IMR-90 (cell line): Measurements from ENCODE around the gene FCGR3B. TPM values are rescaled to one million over a fixed set of nuclear protein-coding genes. Genes with fewer than 3 reads are reported as not detected.
"Not testable (repeated sequence)": the region's sequence is repeated elsewhere in the genome, so short reads cannot be mapped to it uniquely, and the experiment has no call there.

Source experiments
- ATAC-seq: fragments of 200-7000 bp; cut with Tn5 transposase; 2 replicates; pipeline ENCODE4 v1.9.1; 2020; ENCODE audit warnings: low read depth, mild to moderate bottlenecking, moderate library complexity
- BruUV-seq: library from RNA; stranded (reverse); fragments of 400-500 nt; replicated peaks from 2 replicates; lab custom pipeline; 2021; lab: Mats Ljungman, UMichigan
- CTCF ChIA-PET: fragments of 300-600 bp; formaldehyde crosslinking; extraction: SDS; loops from one replicate; lab custom pipeline; 2021; ENCODE audit warnings: antibody characterized with exemption; lab: Yijun Ruan, JAX
- POLR2A ChIA-PET: fragments of 300-600 bp; sonication (Branson Sonifier 250); formaldehyde crosslinking; loops from one replicate; lab custom pipeline; 2022; ENCODE audit warnings: antibody characterized with exemption; ENCODE audit not compliant: unreplicated experiment; lab: Charles Lee
- DNase-seq: peaks from one replicate; pipeline ENCODE4 v3.0.0; 2013
- H2AFZ ChIP-seq: replicated peaks from 2 replicates; pipeline ENCODE3; 2013; ENCODE audit warnings: low read length, mild to moderate bottlenecking; ENCODE audit not compliant: poor library complexity
- H2AK5ac ChIP-seq: 2 replicates; pipeline ENCODE4 v1.6.1; 2013; ENCODE audit warnings: low read depth, low read length, inconsistent platforms
- H2AK9ac ChIP-seq: replicated peaks from 2 replicates; pipeline ENCODE3; 2013; ENCODE audit warnings: mild to moderate bottlenecking, low read depth, low read length, moderate library complexity; ENCODE audit not compliant: poor library complexity
- H2BK120ac ChIP-seq: 2 replicates; pipeline ENCODE4 v1.6.1; 2013; ENCODE audit warnings: low read depth, low read length, inconsistent platforms
- H2BK15ac ChIP-seq: 3 replicates; pipeline ENCODE4 v1.6.1; 2013; ENCODE audit warnings: low read depth, low read length, inconsistent platforms
- H2BK20ac ChIP-seq: 2 replicates; pipeline ENCODE4 v1.6.1; 2013; ENCODE audit warnings: low read depth, mild to moderate bottlenecking, inconsistent platforms, low read length, moderate library complexity
- H2BK5ac ChIP-seq: 2 replicates; pipeline ENCODE4 v1.6.1; 2013; ENCODE audit warnings: mild to moderate bottlenecking, low read depth, low read length, inconsistent platforms; ENCODE audit not compliant: poor library complexity, severe bottlenecking
- H3K14ac ChIP-seq: replicated peaks from 2 replicates; pipeline ENCODE4 v1.6.1; 2013; ENCODE audit warnings: low read depth, low read length, inconsistent platforms
- H3K18ac ChIP-seq: 2 replicates; pipeline ENCODE4 v1.6.1; 2013; ENCODE audit warnings: low read depth, low read length, control low read depth
- H3K23ac ChIP-seq: 2 replicates; pipeline ENCODE4 v1.6.1; 2013; ENCODE audit warnings: low read depth, low read length, inconsistent platforms
- H3K27ac ChIP-seq: 2 replicates; pipeline ENCODE4 v1.5.1; 2013; ENCODE audit warnings: mild to moderate bottlenecking, control low read depth, low read length; ENCODE audit not compliant: insufficient read depth
- H3K27me3 ChIP-seq: 2 replicates; pipeline ENCODE4 v1.6.1; 2013; ENCODE audit warnings: low read length; ENCODE audit not compliant: control insufficient read depth, insufficient read depth
- H3K36me3 ChIP-seq: 2 replicates; pipeline ENCODE4 v1.6.1; 2013; ENCODE audit warnings: low read length, mixed read lengths; ENCODE audit not compliant: control insufficient read depth, insufficient read depth
- H3K4ac ChIP-seq: 2 replicates; pipeline ENCODE4 v1.6.1; 2013; ENCODE audit warnings: low read depth, low read length, inconsistent platforms
- H3K4me1 ChIP-seq: 2 replicates; pipeline ENCODE4 v1.6.1; 2013; ENCODE audit warnings: low read length, mixed read lengths; ENCODE audit not compliant: control insufficient read depth, insufficient read depth
- H3K4me2 ChIP-seq: 2 replicates; pipeline ENCODE4 v1.6.1; 2013; ENCODE audit warnings: low read depth, mild to moderate bottlenecking, control low read depth, low read length, moderate library complexity
- H3K4me3 ChIP-seq: 2 replicates; pipeline ENCODE4 v1.5.1; 2013; ENCODE audit warnings: low read depth, mild to moderate bottlenecking, control low read depth, low read length, moderate library complexity; ENCODE audit not compliant: insufficient read depth
- H3K56ac ChIP-seq: 2 replicates; pipeline ENCODE4 v1.6.1; 2013; ENCODE audit warnings: low read length, inconsistent platforms; ENCODE audit not compliant: insufficient read depth; ENCODE audit errors: extremely low read depth
- H3K79me1 ChIP-seq, 2 experiments: 2 replicates each; pipeline ENCODE4 v1.6.1; 2013; ENCODE audit warnings: low read length in 2 of 2, inconsistent platforms in 1 of 2, low read depth in 1 of 2
- H3K9ac ChIP-seq: 2 replicates; pipeline ENCODE4 v1.6.1; 2013; ENCODE audit warnings: low read depth, low read length, control low read depth
- H3K9me1 ChIP-seq: 2 replicates; pipeline ENCODE4 v1.6.1; 2013; ENCODE audit warnings: low read length, inconsistent platforms; ENCODE audit not compliant: insufficient read depth
- H3K9me3 ChIP-seq: 2 replicates; pipeline ENCODE4 v1.6.1; 2013; ENCODE audit warnings: low read length; ENCODE audit not compliant: control insufficient read depth, insufficient read depth
- H4K20me1 ChIP-seq: 2 replicates; pipeline ENCODE4 v1.6.1; 2013; ENCODE audit warnings: low read length, inconsistent platforms; ENCODE audit not compliant: insufficient read depth
- H4K5ac ChIP-seq: 2 replicates; pipeline ENCODE4 v1.6.1; 2013; ENCODE audit warnings: mild to moderate bottlenecking, low read depth, low read length, control low read depth
- H4K8ac ChIP-seq, 2 experiments: 2 replicates each; pipeline ENCODE4 v1.6.1; 2013; ENCODE audit warnings: low read depth in 2 of 2, low read length in 2 of 2, control low read depth in 1 of 2, inconsistent platforms in 1 of 2
- H4K91ac ChIP-seq: 2 replicates; pipeline ENCODE4 v1.6.1; 2013; ENCODE audit warnings: low read depth, low read length, inconsistent platforms; ENCODE audit not compliant: insufficient read depth
- WGBS, 2 experiments: methylation state at CpG; one replicate each; pipeline versions ENCODE4 v1.1.5 to v1.1.7; 2013; ENCODE audit warnings: missing lambda C conversion rate in 2 of 2; ENCODE audit not compliant: insufficient read length in 1 of 2; ENCODE audit errors: extremely low coverage in 2 of 2; 5-methylcytosine and 5-hydroxymethylcytosine counted together
- dilution Hi-C: fragments of 300-500 bp; cut with HindIII; formaldehyde crosslinking; loops from one replicate; pipeline ENCODE4 v1.14.3; 2018; ENCODE audit warnings: low sequenced_read_pairs; ENCODE audit not compliant: unreplicated experiment
- in situ Hi-C: fragments of 300-500 bp; cut with MboI; formaldehyde crosslinking; loops from 3 replicates; pipeline ENCODE4 v1.14.3; 2019; ENCODE audit warnings: low sequenced_read_pairs, inconsistent platforms, mixed read lengths
- intact Hi-C: fragments of 100-400 bp; cut with micrococcal nuclease; formaldehyde crosslinking; loops from 2 replicates; pipeline ENCODE4 v1.10.0; 2022
- polyA plus RNA-seq, 3 experiments: library from polyadenylated mRNA; depleted of rRNA; stranded (reverse); fragments of >200 nt; gene quantifications; 2 replicates each; pipeline ENCODE4 v1.2.3, GENCODE V29; 2012; ENCODE audit warnings: low replicate concordance in 1 of 3
- total RNA-seq: library from RNA; depleted of rRNA; stranded (reverse); fragments of >200 nt; gene quantifications from 2 replicates; pipeline ENCODE4 v1.2.3, GENCODE V29; 2012

The FCGR3B gene
- total and polyA plus RNA-seq, 2 of the 4 experiments (the other 2 are of a cell fraction), result not detected

- H3K23ac ChIP-seq, ATAC-seq, POLR2A ChIA-PET, H4K91ac ChIP-seq, H3K36me3 ChIP-seq, H2BK20ac ChIP-seq, H3K4me3 ChIP-seq, intact Hi-C loops, H2BK15ac ChIP-seq, H3K9ac ChIP-seq, H3K4ac ChIP-seq, CTCF ChIA-PET, H3K4me2 ChIP-seq, H3K14ac ChIP-seq, H2AFZ ChIP-seq, H4K20me1 ChIP-seq, H3K27ac ChIP-seq, BruUV-seq, H3K56ac ChIP-seq, H3K9me3 ChIP-seq, H2BK5ac ChIP-seq, H4K5ac ChIP-seq, H3K9me1 ChIP-seq, H2BK120ac ChIP-seq, H2AK9ac ChIP-seq, H3K79me1 ChIP-seq, H3K18ac ChIP-seq, H4K8ac ChIP-seq, H3K27me3 ChIP-seq, DNase-seq, H2AK5ac ChIP-seq, dilution Hi-C loops, H3K4me1 ChIP-seq: not testable (repeated sequence)
- in situ Hi-C loops, result loop anchor here (25.0 kb wide), 1 partner anchor 98 kb away; the partner anchor contains the start of gene DUSP12
- WGBS, 2 experiments, result no CpG with 5 or more reads among the region's 2 CpGs
Measured at GRCh38 chr1:161639203-161639602, 8.2 kb upstream of the FCGR3B start.

DNA sequence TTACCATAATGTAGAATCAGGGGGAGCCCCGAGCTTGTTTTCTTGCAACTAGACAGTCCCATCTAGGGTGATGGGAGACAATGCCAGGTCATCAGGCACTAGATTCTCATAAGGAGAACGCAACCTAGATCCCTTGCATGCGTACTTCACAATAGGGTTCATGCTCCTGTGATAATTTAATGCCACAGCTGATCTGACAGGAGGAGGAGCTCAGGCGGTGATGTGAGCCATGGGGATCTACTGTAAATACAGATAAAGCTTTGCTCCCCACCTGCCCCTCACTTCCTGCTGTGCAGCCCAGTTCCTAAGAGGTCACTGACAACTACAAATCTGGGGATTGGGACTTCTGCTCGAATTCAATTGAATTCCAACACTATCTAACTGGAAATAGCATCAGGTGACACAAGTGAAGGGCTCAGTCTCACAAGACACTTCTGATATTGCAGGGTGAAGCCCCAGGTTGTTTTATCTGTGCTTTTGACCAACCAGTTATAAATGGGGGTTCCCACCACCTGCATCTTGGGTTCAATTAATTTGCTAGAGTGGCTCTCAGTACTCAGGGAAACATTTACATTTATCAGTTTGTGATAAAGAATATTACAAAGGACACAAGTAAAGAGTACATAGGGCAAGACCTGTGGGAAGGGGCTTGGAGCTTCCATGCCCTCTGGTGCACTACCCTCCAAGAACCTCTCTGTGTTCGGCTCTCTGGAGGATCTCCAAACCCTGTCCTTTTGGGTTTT lies 7.4 kb upstream of the FCGR3B start:
- H3K56ac ChIP-seq, ATAC-seq, H2BK20ac ChIP-seq, H4K20me1 ChIP-seq, H4K5ac ChIP-seq, H3K4me2 ChIP-seq, H2AK9ac ChIP-seq, H2AFZ ChIP-seq, H3K9ac ChIP-seq, H3K18ac ChIP-seq, BruUV-seq, H3K36me3 ChIP-seq, H3K4me1 ChIP-seq, H3K9me1 ChIP-seq, H4K8ac ChIP-seq, H3K23ac ChIP-seq, H3K4ac ChIP-seq, H2BK15ac ChIP-seq, intact Hi-C loops, DNase-seq, H2AK5ac ChIP-seq, POLR2A ChIA-PET, H3K27ac ChIP-seq, H3K79me1 ChIP-seq, H3K27me3 ChIP-seq, H2BK5ac ChIP-seq, H2BK120ac ChIP-seq, H4K91ac ChIP-seq, H3K4me3 ChIP-seq, CTCF ChIA-PET, H3K9me3 ChIP-seq, H3K14ac ChIP-seq, dilution Hi-C loops: not testable (repeated sequence)
- in situ Hi-C loops, result loop anchor here (25.0 kb wide), 1 partner anchor 99 kb away; the partner anchor contains the start of gene DUSP12
- no CpG with 5 or more reads among the region's 6 CpGs for WGBS, 2 experiments
